Glutamatergic neuron (in vitro differentiated cells): ENCODE results near the gene CNIH2. TPM values are rescaled to one million over a fixed set of nuclear protein-coding genes. Genes with fewer than 3 reads are reported as not detected.

ENCODE experiments used
- DNase-seq: peaks from one replicate; pipeline ENCODE4 v3.0.0; 2022
- H3K27ac Mint-ChIP-seq: one replicate; pipeline ENCODE4 v1.8.0; 2020; ENCODE audit warnings: mild to moderate bottlenecking, mixed read lengths, inconsistent platforms; ENCODE audit not compliant: unreplicated experiment
- H3K27me3 Mint-ChIP-seq: one replicate; pipeline ENCODE4 v1.8.0; 2020; ENCODE audit warnings: mild to moderate bottlenecking, moderate library complexity, mixed read lengths, inconsistent platforms; ENCODE audit not compliant: unreplicated experiment
- H3K36me3 Mint-ChIP-seq: one replicate; pipeline ENCODE4 v1.8.0; 2020; ENCODE audit warnings: mild to moderate bottlenecking, mixed read lengths, inconsistent platforms; ENCODE audit not compliant: unreplicated experiment
- H3K4me1 Mint-ChIP-seq: one replicate; pipeline ENCODE4 v1.8.0; 2020; ENCODE audit warnings: mild to moderate bottlenecking, low read depth, mixed read lengths, inconsistent platforms; ENCODE audit not compliant: unreplicated experiment
- H3K4me3 Mint-ChIP-seq: one replicate; pipeline ENCODE4 v1.8.0; 2020; ENCODE audit warnings: mild to moderate bottlenecking, mixed read lengths, inconsistent platforms; ENCODE audit not compliant: unreplicated experiment
- H3K9me3 Mint-ChIP-seq: one replicate; pipeline ENCODE4 v1.8.0; 2020; ENCODE audit warnings: mild to moderate bottlenecking, moderate library complexity, mixed read lengths, inconsistent platforms; ENCODE audit not compliant: unreplicated experiment
- CTCF ChIP-seq: fragments of 200-600 bp; sonication (generic); IDR thresholded peaks from one replicate; pipeline ENCODE4 v1.5.0; 2021; ENCODE audit not compliant: partially characterized antibody, unreplicated experiment
- total RNA-seq: library from RNA; stranded (reverse); fragmentation: NEBNext Ultra II Directional; extraction: Animal tissue kit (Norgen Biotek cat#: 25700); gene quantifications from one replicate; pipeline ENCODE4 v1.2.1, GENCODE V29; 2021; ENCODE audit not compliant: unreplicated experiment

The CNIH2 gene
- total RNA-seq, 1 donor from 2014 or later = 61.3 TPM

- Mint-ChIP-seq H3K27me3 (peaks cover 17% of the 10 kb centered on the region), H3K36me3 (peaks cover 1% of the 10 kb centered on the region), H3K4me3 (peak within 1 kb of the TSS; percentile 98), H3K4me1 (peaks cover 4% of the 10 kb centered on the region), H3K9me3 (peaks cover 14% of the 10 kb centered on the region), H3K27ac (peak within 1 kb of the TSS; percentile 93)
- DNase-seq = peak; percentile 100
- TF ChIP-seq CTCF = no peak
Observed at GRCh38 chr11:66268244-66268951, 9.6 kb upstream of the CNIH2 start, which contains the start of gene RAB1B. Gene RAB1B (plus strand): TSS chr11:66268639. CDS start chr11:66268680, 41 bp downstream.

DNA sequence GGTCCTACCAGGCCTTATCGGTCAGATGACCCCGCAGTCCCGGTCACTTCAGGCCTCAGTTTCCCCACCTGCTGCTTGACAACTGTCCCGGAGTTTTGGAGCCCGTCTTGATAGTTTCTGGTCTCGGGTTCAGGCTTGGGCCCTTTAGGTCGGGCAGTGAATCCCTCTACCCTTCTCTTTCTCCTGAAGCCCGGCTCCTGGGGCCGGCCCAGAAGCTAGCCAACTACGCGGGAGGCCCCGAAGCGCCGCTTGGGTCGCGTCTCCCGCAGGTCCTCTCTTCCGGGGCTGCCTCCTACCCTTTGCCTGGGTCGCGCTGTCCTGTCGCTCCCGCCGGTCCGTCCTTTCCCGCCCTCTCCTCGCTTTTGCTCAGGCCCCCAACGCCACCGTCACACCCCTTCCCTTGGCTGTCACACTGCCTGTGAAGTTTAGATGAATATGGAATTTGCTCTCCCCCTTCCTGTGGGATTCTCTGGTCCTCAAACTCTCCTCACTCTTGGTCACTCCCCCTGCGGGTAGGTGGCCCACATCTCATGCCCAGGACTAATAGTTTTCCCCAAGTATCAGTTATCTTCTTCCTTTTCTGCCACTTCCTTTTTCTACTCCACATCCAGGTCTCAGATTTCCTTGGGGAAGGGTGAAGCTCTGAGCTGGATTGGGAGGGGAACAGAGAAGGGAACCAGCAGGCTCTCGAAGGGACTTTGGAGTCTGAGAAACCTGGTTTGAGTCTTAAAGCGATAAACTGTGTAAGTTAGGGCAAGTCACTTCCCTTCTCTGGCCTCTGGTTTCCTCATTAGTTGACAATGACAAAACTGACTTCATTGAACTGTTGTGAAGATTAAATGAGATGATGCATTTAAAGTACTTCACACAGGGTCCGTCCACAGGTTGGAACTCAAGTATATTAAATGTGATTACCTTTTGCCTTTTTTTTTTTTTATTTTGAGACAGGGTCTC lies 8.7 kb upstream of the CNIH2 start:
- peaks cover 4% of the 10 kb centered on the region for H3K4me1 Mint-ChIP-seq
- H3K9me3 Mint-ChIP-seq = peaks cover 15% of the 10 kb centered on the region
- no peak for TF ChIP-seq CTCF
- H3K4me3 Mint-ChIP-seq = peak overlapping the region; percentile 98
- peak overlapping the region; percentile 83 for H3K27ac Mint-ChIP-seq
- H3K36me3 Mint-ChIP-seq = peaks cover 4% of the 10 kb centered on the region
- peaks cover 19% of the 10 kb centered on the region for H3K27me3 Mint-ChIP-seq
- DNase-seq = peak; percentile 32

DNA sequence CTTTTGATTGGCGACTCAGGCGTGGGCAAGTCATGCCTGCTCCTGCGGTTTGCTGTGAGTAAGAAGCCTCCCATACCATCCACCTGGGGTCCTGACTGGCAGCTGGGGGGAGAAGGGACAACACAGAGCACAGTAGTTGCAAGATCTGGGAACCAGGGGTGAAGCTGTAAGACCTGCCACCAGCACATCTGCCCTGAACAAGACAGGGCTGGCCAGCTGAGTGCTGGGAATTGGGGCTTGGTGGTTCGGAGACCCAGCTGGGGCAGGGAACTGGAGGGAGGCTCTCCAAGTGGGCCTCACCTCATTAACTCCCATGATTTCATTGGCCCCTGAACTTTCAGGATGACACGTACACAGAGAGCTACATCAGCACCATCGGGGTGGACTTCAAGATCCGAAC lies 6.2 kb upstream of the CNIH2 start:
- Mint-ChIP-seq H3K4me1 (peaks cover 4% of the 10 kb centered on the region), H3K27ac (no peak overlapping the region), H3K27me3 (peaks cover 19% of the 10 kb centered on the region), H3K36me3 (peaks cover 4% of the 10 kb centered on the region), H3K9me3 (peaks cover 14% of the 10 kb centered on the region), H3K4me3 (no peak overlapping the region)
- DNase-seq = no peak
- no peak for TF ChIP-seq CTCF

DNA sequence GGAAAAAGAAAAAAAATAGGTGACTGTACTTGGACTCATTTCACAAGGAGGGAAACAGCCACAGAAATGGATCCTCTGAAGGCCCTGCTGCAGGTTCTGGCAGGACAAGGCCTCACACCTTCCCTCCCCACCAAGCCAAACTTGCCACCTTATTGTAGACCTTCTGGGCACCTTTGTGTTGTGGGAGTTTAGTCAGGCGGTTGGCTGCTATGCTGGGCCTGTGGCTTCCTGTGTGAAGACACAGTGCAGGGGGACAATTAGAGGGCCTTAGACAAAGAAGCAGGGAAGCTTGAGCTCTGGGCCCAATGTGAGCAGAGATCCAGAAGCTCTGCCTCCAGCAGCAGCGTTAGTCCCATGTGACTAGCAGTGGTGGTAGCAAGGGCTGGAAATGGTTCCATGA lies 5.4 kb upstream of the CNIH2 start:
- Mint-ChIP-seq H3K27me3 (peaks cover 22% of the 10 kb centered on the region), H3K4me3 (no peak overlapping the region), H3K9me3 (peaks cover 14% of the 10 kb centered on the region), H3K36me3 (peaks cover 4% of the 10 kb centered on the region), H3K27ac (no peak overlapping the region), H3K4me1 (no peaks in the 10 kb centered on the region)
- no peak for DNase-seq
- no peak for TF ChIP-seq CTCF

DNA sequence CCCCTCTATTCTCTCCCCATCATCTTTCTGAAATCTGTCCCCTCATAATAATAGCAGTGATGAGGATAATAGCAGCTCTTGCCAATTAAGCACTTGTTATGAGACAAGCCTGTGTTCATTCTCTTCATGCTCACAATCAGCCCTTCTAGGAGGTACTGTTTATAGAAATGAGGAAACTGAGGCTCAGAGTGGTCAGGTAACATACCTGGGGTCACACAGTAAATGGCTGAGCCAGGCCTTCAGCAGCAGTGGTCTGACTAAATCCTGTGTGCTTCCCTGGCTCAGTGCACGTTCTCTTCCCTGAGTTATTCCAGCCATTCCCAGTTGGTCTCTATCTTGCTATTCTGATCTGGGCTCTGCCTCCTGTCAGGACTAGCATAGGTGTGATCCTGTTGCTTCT lies 3.8 kb upstream of the CNIH2 start:
- H3K4me3 Mint-ChIP-seq = no peak overlapping the region
- peaks cover 4% of the 10 kb centered on the region for H3K9me3 Mint-ChIP-seq

More for the DNA sequence above, 3.8 kb upstream of the CNIH2 start:
- no peak for DNase-seq
- H3K4me1 Mint-ChIP-seq = no peaks in the 10 kb centered on the region
- peaks cover 16% of the 10 kb centered on the region for H3K27me3 Mint-ChIP-seq
- peaks cover 4% of the 10 kb centered on the region for H3K36me3 Mint-ChIP-seq
- H3K27ac Mint-ChIP-seq = no peak overlapping the region
- no peak for TF ChIP-seq CTCF
